MCF 10A (cell line): Measurements from ENCODE around the gene SS18L1. TPM values are rescaled to one million over a fixed set of nuclear protein-coding genes. Genes with fewer than 3 reads are reported as not detected.
A peak's percentile ranks its signal among the peaks of the same experiment; 100 is the strongest.

Experiments used
- BruUV-seq: library from RNA; stranded (reverse); fragments of 400-500 nt; replicated peaks from 2 replicates; lab custom pipeline; 2021; lab: Mats Ljungman, UMichigan
- CTCF ChIA-PET: fragments of 300-600 bp; sonication (Branson Sonifier 250); formaldehyde crosslinking; extraction: SDS; loops from one replicate; lab custom pipeline; 2021; ENCODE audit warnings: antibody characterized with exemption, inconsistent platforms; lab: Yijun Ruan, JAX
- POLR2A ChIA-PET: fragments of 300-600, 350-650 bp; sonication (Branson Sonifier 250); formaldehyde crosslinking; extraction: SDS; loops from one replicate; lab custom pipeline; 2020; ENCODE audit warnings: antibody characterized with exemption, inconsistent platforms; lab: Yijun Ruan, JAX
- DNase-seq: peaks from one replicate; pipeline ENCODE4 v3.0.0-alpha.2; 2018; ENCODE audit not compliant: unreplicated experiment
- H3K27ac Mint-ChIP-seq: one replicate; pipeline ENCODE4 v1.8.0; 2022; ENCODE audit warnings: mild to moderate bottlenecking, low read depth, mixed read lengths; ENCODE audit not compliant: unreplicated experiment
- H3K27me3 Mint-ChIP-seq: one replicate; pipeline ENCODE4 v1.8.0; 2022; ENCODE audit warnings: mixed read lengths; ENCODE audit not compliant: insufficient read depth, unreplicated experiment
- H3K36me3 Mint-ChIP-seq: one replicate; pipeline ENCODE4 v1.8.0; 2022; ENCODE audit warnings: mild to moderate bottlenecking, moderate library complexity, mixed read lengths; ENCODE audit not compliant: insufficient read depth, unreplicated experiment
- H3K4me1 Mint-ChIP-seq: one replicate; pipeline ENCODE4 v1.8.0; 2022; ENCODE audit warnings: mixed read lengths; ENCODE audit not compliant: insufficient read depth, unreplicated experiment
- H3K4me3 Mint-ChIP-seq: one replicate; pipeline ENCODE4 v1.8.0; 2022; ENCODE audit warnings: mild to moderate bottlenecking, moderate library complexity, mixed read lengths; ENCODE audit not compliant: unreplicated experiment
- H3K9me3 Mint-ChIP-seq: one replicate; pipeline ENCODE4 v1.8.0; 2022; ENCODE audit warnings: mixed read lengths; ENCODE audit not compliant: unreplicated experiment
- intact Hi-C: fragments of 100-400 bp; cut with micrococcal nuclease; formaldehyde crosslinking; loops from 2 replicates; pipeline ENCODE4 v1.14.1; 2022
- total RNA-seq: library from RNA; stranded (reverse); gene quantifications from 2 replicates; pipeline ENCODE4 v1.2.3, GENCODE V29; 2022
- TF ChIP-seq, protein P1 (sequence below): fragments of 200-600 bp; IDR thresholded peaks from one replicate; pipeline ENCODE4 v1.8.0; 2022; ENCODE audit warnings: antibody characterized with exemption, mild to moderate bottlenecking; ENCODE audit not compliant: unreplicated experiment

The SS18L1 gene
- total RNA-seq, 1 experiment from 2014 or later = 16.1 TPM

DNA sequence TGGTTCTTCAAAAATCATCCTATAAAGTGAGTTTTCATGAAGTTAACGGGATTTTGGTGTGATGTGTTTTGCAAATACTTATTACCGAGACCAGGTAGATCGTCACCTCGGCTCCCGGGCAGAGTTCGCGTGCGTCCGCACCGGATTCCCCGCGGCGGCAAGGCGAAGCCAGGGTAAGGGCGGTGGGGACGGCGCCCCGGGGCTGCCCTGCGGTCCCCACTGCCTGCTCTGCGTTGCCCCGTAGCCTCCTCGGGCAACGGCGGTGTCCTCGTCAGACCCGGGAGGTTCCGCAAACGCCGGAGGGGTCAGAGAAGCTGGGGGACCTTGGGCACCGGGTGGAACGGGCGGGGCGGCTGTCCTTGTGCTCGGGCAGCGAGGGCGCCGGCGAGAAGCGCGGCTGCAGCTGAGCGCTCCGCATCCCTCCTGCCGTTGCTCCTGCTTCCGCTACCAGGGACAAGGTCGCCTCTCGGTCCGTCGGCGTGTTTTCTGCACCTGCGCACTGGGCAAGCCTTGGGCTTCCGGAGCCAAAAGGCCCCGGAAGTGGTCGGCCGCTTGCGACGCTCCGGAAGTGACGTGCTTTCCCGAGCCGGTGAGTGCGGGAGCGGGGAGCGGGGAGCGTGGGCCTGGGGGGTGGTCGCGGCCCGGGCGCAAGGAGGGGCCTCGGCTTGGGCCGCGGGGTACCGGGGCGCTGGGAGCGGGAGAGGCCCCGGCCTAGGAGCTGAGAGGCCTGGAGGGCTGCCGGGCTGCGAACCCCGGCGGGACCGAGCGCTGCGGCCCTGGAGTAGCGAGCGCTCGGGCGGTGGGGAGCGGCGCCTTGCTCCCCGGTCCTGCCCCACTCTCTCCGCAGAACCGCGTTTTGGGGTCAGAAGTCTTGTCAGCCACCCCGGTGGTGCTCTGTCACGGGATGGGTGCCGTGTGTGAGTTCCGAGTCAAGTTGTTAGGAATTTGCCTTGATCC, 39.2 kb downstream of the SS18L1 start, which contains the start of gene MTG2:
MTG2 (plus strand) TSS at position 560 of the 957 bp plus-strand sequence. CDS start 10,393 bp downstream, outside the sequence.
- DNase-seq = peak; percentile 94
- ChIA-PET POLR2A (interaction anchor here (0.7 to 2.9 kb wide), 19 partner anchors 9 to 558 kb away, joined by 3 to 8 read pairs (median 5); partner anchors contain the start of genes LSM14B, OSBPL2, PSMA7 and RPS21), CTCF (interaction anchor here (0.6 to 1.6 kb wide), 2 partner anchors 168 to 172 kb away, joined by 4 to 5 read pairs; no protein-coding TSS in a partner anchor)
- peaks cover 19% of the 10 kb centered on the region for H3K4me1 Mint-ChIP-seq
- TF ChIP-seq, protein P1, sequence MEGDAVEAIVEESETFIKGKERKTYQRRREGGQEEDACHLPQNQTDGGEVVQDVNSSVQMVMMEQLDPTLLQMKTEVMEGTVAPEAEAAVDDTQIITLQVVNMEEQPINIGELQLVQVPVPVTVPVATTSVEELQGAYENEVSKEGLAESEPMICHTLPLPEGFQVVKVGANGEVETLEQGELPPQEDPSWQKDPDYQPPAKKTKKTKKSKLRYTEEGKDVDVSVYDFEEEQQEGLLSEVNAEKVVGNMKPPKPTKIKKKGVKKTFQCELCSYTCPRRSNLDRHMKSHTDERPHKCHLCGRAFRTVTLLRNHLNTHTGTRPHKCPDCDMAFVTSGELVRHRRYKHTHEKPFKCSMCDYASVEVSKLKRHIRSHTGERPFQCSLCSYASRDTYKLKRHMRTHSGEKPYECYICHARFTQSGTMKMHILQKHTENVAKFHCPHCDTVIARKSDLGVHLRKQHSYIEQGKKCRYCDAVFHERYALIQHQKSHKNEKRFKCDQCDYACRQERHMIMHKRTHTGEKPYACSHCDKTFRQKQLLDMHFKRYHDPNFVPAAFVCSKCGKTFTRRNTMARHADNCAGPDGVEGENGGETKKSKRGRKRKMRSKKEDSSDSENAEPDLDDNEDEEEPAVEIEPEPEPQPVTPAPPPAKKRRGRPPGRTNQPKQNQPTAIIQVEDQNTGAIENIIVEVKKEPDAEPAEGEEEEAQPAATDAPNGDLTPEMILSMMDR = no peak
- H3K36me3 Mint-ChIP-seq = peaks cover 21% of the 10 kb centered on the region
- H3K27ac Mint-ChIP-seq = peak within 1 kb of the TSS; percentile 99
- intact Hi-C loops = no loop called here
- BruUV-seq = TSS peak; percentile 78
- no peaks in the 10 kb centered on the region for H3K27me3 Mint-ChIP-seq
- peak within 1 kb of the TSS; percentile 95 for H3K4me3 Mint-ChIP-seq
- no peaks in the 10 kb centered on the region for H3K9me3 Mint-ChIP-seq

DNA sequence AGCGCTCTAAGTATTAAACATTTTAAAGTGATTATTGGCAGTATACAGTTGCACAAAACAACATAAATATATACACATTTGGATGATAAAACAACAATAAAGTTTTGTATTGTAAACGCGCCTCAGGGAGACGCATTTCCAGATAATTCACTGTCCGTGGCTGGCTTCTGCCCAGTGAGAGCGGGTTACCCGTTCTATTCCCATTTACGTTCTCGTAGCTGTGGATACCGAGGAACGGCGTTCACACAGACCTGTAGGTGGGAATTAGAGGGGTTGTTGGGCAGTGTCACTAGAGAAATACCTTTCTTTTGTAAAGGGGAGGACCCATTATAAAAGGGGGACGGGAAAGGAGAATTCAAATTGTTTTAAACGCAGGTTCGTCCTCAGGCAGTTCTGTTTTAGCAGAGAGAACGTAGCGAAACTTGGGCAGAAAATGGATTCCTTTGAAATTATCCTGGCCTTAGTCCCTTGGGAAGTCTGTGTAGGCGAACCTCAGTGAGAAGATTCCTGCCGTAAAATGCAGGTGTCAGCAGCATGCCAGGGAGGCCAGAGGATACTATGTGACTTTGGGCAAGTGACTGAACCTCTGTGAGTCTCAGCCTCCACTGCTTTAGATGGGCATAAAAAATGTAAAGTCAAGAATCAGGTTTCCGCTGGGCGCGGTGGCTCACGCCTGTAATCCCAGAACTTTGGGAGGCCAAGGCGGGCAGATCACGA, 40.0 kb downstream of the SS18L1 start:
- Mint-ChIP-seq H3K27me3 (no peaks in the 10 kb centered on the region), H3K4me3 (peak overlapping the region; percentile 95), H3K36me3 (peaks cover 20% of the 10 kb centered on the region), H3K4me1 (peaks cover 21% of the 10 kb centered on the region), H3K27ac (peak overlapping the region; percentile 99), H3K9me3 (no peaks in the 10 kb centered on the region)
- TSS peak; percentile 73 for BruUV-seq
- TF ChIP-seq, protein P1 = no peak
- CTCF ChIA-PET = no interaction called here
- POLR2A ChIA-PET = interaction anchor here (0.7 to 2.9 kb wide), 11 partner anchors 8 to 118 kb away, joined by 3 to 8 read pairs (median 4); partner anchors contain the start of genes LSM14B, OSBPL2 and PSMA7
- no peak for DNase-seq
- intact Hi-C loops = no loop called here

DNA sequence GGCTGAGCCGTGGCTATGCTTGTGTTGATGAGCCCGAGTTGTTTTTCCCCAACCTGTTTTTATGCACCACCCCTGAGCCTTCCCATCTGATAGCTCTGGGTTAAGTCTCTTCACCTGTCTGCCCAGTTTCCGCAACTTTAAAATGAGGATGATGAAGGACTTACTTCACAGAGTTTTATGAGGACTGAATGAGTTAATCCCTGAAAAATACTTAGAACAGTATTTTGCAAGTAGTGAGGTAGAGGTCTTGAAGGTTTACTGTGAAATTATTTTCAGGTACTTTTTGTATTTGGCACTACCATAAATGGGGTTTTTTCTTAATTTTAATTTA, 42.5 kb downstream of the SS18L1 start:
- Mint-ChIP-seq H3K27ac (peak overlapping the region; percentile 35), H3K9me3 (no peaks in the 10 kb centered on the region), H3K27me3 (no peaks in the 10 kb centered on the region), H3K36me3 (peaks cover 42% of the 10 kb centered on the region), H3K4me3 (no peak overlapping the region), H3K4me1 (peaks cover 21% of the 10 kb centered on the region)
- DNase-seq = no peak
- no TSS peak for BruUV-seq
- POLR2A ChIA-PET = interaction anchor here (2.0 kb wide), 1 partner anchor 45 kb away, joined by 6 read pairs; no protein-coding TSS in a partner anchor
- TF ChIP-seq, protein P1 = no peak
- intact Hi-C loops = no loop called here
- CTCF ChIA-PET = no interaction called here
